K562 (cell line): ENCODE results near the gene HK1. TPM values are rescaled to one million over a fixed set of nuclear protein-coding genes. Genes with fewer than 3 reads are reported as not detected.

Experiments used
- ELF1 ChIP-seq: fragments of 200-800 bp; sonication (Bioruptor generic); IDR thresholded peaks from 2 replicates; pipeline ENCODE4 v1.6.1; 2016; ENCODE audit warnings: missing genetic modification characterization, missing compliant biosample characterization
- ESRRB ChIP-seq: fragments of 250-450 bp; sonication (Bioruptor Pico); IDR thresholded peaks from 2 replicates; pipeline ENCODE4 v1.5.0; 2020; ENCODE audit warnings: mild to moderate bottlenecking, moderate library complexity, borderline replicate concordance
- FOSL1 ChIP-seq: fragments of 200-800 bp; sonication (Bioruptor generic); conservative IDR thresholded peaks from 2 replicates; pipeline ENCODE4 v1.6.1; 2016; ENCODE audit warnings: missing genetic modification characterization, missing compliant biosample characterization
- FOXM1 ChIP-seq, 2 experiments: fragments of 450-650 bp in 1 of 2; sonication (generic) in 1 of 2; formaldehyde crosslinking in 1 of 2; IDR thresholded peaks; 2 replicates each; pipeline versions ENCODE4 v1.6.1 to v1.9.0; 2017 to 2022; ENCODE audit warnings: low read depth in 2 of 2, mild to moderate bottlenecking in 2 of 2, missing genetic modification reagents in 1 of 2, moderate library complexity in 1 of 2
- JUND ChIP-seq, 2 experiments: IDR thresholded peaks; 2 replicates in 1 of 2; 3 replicates in 1 of 2; pipeline ENCODE4 v1.6.1; 2011; ENCODE audit warnings: borderline replicate concordance in 2 of 2, low read depth in 2 of 2, low read length in 2 of 2, improper control_type of control experiment in 1 of 2, missing biosample characterization in 1 of 2, missing genetic modification characterization in 1 of 2, missing genetic modification reagents in 1 of 2
- RFX1 ChIP-seq: fragments of 450-650 bp; IDR thresholded peaks from 2 replicates; pipeline ENCODE4 v1.6.1; 2016; ENCODE audit warnings: mild to moderate bottlenecking, moderate library complexity
- ZFP36 ChIP-seq: fragments of 150-350 bp; IDR thresholded peaks from 2 replicates; pipeline ENCODE4 v1.6.1; 2018; ENCODE audit warnings: low read length, low read depth; ENCODE audit not compliant: partially characterized antibody
- ZNF551 ChIP-seq: fragments of 250-450 bp; sonication (Bioruptor Pico); IDR thresholded peaks from 2 replicates; pipeline ENCODE4 v1.5.0; 2021; ENCODE audit warnings: mild to moderate bottlenecking, moderate library complexity
- polyA plus RNA-seq, 8 experiments: library from polyadenylated mRNA; depleted of rRNA in 4 of 8; stranded (reverse) in 5 of 8; unstranded in 3 of 8; fragments of >200 nt; fragmentation: Nextera tagmentation in 2 of 8; fragmentation: Illumina TruSeq in 1 of 8; extraction: Ambion mirVana in 2 of 8; extraction: Trizol in 1 of 8; gene quantifications; 2 replicates each; pipeline versions ENCODE4 v1.2.1 to v1.2.3, GENCODE V29; 2011 to 2014; ENCODE audit warnings: inconsistent platforms in 1 of 8, missing spikeins in 1 of 8
- total RNA-seq, 7 experiments: library from RNA; depleted of rRNA in 6 of 7; stranded (reverse); fragments of >200 nt in 6 of 7; fragmentation: Illumina TruSeq in 2 of 7; extraction: Trizol in 2 of 7; gene quantifications; 2 replicates each; pipeline versions ENCODE4 v1.2.1 to v1.2.3, GENCODE V29; 2011 to 2021; ENCODE audit warnings: low replicate concordance in 1 of 7
- TF ChIP-seq, protein P1 (sequence below), 2 experiments: fragments of 450-650 bp; IDR thresholded peaks; 2 replicates each; pipeline ENCODE4 v1.6.1; 2016
- TF ChIP-seq, protein P2 (sequence below): fragments of 200-800 bp; sonication (Bioruptor generic); IDR thresholded peaks from 2 replicates; pipeline ENCODE4 v1.6.1; 2017; ENCODE audit warnings: missing genetic modification characterization, missing compliant biosample characterization

HK1 gene
- total and polyA plus RNA-seq, 9 of the 15 experiments (the other 6 are each of a cell fraction or from before 2014, with no cell fraction given), result 29.2 to 444 (median 193) TPM

DNA sequence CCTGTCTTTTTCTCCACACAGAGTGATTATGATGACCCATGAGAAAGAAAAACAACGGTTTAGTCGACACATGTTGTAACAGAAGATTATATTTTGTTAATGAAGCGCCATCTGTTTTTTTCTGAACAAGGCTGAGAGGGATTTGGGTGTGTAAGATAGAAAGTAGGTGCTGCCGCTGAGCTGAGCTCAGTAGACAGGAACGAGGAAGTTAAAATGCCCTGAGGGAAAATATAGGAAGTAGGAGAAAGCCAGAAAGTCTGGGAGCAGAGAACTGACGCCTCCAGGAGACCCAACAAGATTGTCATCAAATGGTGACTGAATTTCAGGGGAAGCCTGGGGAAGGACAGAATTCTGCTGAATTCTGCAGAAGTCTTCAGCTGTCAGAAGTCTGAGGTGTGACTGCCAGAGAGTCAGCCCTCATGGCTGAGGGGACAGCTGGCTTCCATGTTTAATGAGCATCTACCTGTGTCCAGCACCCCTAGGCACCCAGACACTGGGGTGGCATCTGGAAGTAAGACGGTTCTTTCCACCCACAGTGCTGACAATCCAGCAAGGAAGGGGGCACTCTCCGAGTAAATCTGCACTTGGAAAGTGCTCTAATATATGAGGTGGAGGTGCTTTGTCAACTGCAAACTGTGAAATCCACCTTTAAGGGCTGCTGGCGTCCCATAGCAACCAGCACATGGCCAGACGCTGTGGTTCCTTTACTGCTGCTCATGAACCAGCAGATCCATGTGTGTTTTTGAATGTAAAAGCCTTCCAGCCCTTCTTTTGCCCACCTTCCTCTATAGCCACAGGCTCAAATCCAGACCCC, 160.4 kb downstream of the HK1 start (continued):
- TF ChIP-seq FOSL1 (tag) (0 out of 2 replicates have a peak, but pooled peaks have one; percentile 17), ZNF551 (CRISPR knock-in tag) (no peak), RFX1 (0 out of 2 replicates have a peak, but pooled peaks have one; percentile 15), ELF1 (tag) (peak; percentile 80), ZFP36 (peak; percentile 2), FOXM1 (IDR thresholded peaks at IDR 0.05; ENCODE audit: low read depth) (no peak), FOXM1 (CRISPR knock-in tag; IDR thresholded peaks at IDR 0.05; ENCODE audit: low read depth) (no peak), ESRRB (CRISPR knock-in tag) (no peak), JUND (IDR thresholded peaks at IDR 0.05; ENCODE audit: borderline replicate concordance, low read depth, low read length) (peak; percentile 28; the same call in 1 of the 2 replicates), JUND (tag; IDR thresholded peaks at IDR 0.05; ENCODE audit: borderline replicate concordance, low read depth, low read length) (peak; percentile 57; the same call in 2 of the 3 replicates)
- TF ChIP-seq, protein P1, sequence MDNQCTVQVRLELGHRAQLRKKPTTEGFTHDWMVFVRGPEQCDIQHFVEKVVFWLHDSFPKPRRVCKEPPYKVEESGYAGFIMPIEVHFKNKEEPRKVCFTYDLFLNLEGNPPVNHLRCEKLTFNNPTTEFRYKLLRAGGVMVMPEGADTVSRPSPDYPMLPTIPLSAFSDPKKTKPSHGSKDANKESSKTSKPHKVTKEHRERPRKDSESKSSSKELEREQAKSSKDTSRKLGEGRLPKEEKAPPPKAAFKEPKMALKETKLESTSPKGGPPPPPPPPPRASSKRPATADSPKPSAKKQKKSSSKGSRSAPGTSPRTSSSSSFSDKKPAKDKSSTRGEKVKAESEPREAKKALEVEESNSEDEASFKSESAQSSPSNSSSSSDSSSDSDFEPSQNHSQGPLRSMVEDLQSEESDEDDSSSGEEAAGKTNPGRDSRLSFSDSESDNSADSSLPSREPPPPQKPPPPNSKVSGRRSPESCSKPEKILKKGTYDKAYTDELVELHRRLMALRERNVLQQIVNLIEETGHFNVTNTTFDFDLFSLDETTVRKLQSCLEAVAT (IDR thresholded peaks at IDR 0.05), result no peak
- TF ChIP-seq, protein P2, sequence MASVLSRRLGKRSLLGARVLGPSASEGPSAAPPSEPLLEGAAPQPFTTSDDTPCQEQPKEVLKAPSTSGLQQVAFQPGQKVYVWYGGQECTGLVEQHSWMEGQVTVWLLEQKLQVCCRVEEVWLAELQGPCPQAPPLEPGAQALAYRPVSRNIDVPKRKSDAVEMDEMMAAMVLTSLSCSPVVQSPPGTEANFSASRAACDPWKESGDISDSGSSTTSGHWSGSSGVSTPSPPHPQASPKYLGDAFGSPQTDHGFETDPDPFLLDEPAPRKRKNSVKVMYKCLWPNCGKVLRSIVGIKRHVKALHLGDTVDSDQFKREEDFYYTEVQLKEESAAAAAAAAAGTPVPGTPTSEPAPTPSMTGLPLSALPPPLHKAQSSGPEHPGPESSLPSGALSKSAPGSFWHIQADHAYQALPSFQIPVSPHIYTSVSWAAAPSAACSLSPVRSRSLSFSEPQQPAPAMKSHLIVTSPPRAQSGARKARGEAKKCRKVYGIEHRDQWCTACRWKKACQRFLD (CRISPR knock-in tag), result 0 out of 2 replicates have a peak, but pooled peaks have one; percentile 48
- TF ChIP-seq, all 486 proteins: peak for 10
